NCI-H2107 treated with DMSO at 0.1 percent for 48 hours (cell line): Measurements from ENCODE around the gene VCAM1.
"Not testable (repeated sequence)": the region's sequence is repeated elsewhere in the genome, so short reads cannot be mapped to it uniquely, and the experiment has no call there.

Experiments used
- DNase-seq: peaks from one replicate; lab custom pipeline; 2025; ENCODE audit not compliant: unreplicated experiment; lab: John Stamatoyannopoulos, UW

VCAM1 gene

GRCh38 chr1:100773444-100773843, 53.9 kb downstream of the VCAM1 start:
- no peak for DNase-seq

DNA sequence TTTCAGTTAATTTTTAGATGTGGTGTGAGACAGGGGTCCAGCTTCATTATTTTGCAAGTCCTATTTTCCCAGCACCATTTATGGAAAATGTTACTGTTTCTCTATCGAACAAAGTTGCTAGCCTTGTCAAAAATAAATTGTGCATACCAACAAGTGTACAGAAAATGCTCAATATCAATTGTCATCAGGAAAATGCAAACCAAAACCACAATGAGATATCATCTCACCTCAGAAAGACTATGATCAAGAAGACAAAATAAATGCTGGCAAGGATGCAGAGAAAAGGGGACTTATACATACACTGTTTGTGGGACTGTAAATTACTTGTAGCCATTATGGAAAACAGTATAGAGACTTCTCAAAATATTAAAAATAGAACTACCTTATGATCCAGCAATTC, 54.8 kb downstream of the VCAM1 start:
- DNase-seq, result no peak

DNA sequence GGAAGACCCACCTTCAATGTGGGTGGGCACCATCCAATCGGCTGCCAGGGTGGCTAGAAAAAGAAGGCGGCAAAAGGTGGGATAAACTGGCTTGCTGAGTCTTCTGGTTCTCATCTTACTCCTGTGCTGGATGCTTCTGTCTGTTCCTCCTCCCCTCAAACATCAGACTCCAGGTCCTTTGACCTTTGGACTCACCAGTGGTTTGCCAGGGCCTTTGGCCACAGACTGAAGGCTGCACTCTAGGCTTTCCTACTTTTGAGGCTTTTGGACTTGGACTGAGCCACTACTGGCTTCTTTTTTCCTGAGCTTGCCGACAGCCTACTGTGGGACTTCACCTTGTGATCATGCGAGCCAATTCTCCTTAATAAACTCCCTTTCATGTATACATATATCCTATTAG, 55.9 kb downstream of the VCAM1 start:
- DNase-seq, result no peak

- DNase-seq, result no peak
Measured at GRCh38 chr1:100778748-100779147, 59.2 kb downstream of the VCAM1 start.

DNA sequence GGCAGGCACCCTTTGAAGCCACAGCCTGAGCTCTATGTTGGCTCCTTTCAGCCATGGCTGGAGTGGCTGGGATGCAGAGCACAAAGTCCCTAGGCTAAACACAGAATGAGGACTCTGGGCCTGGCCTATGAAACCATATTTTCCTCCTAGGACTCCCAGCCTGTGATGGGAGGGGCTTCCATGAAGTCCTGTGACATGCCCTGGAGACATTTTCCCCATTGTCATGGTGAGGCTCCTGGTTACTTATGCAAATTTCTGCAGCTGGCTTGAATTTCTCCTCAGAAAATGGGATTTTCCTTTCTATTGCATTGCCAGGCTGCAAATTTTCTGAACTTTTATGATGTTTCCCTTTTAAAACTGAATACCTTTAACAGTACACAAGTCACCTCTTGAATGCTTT, 61.3 kb downstream of the VCAM1 start:
- DNase-seq, result no peak

- DNase-seq, result not testable (repeated sequence)
Measured at GRCh38 chr1:100781728-100782127, 62.2 kb downstream of the VCAM1 start.

DNA sequence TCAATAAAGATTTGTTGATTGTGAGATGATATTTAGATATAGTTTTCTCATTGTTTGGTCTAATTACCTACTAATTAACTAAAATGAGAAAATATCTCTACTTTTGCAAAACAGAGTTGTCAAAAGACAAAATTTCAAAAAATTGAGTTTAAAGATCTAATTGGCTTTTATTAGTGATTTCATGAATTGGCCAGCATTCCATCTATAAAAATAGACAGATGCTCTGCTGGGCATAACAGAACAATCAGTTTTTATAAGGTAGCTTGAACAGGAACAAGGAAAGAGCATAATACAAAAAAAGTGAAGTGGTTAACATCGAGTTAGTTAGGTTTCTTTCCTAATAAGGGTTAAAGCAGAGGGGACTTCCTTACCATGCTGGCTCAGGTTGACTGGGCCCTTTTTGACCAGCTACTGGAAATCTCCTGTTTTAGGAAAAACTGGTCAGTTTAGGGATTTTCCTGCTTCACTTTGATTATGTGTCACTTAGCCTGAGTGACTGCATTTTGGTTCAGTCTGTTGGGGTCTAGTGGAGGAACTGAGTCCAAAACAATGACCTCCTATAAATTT, 63.0 kb downstream of the VCAM1 start:
- no peak for DNase-seq

GRCh38 chr1:100785470-100786052, 66.0 kb downstream of the VCAM1 start:
- DNase-seq, result peak; percentile 93

DNA sequence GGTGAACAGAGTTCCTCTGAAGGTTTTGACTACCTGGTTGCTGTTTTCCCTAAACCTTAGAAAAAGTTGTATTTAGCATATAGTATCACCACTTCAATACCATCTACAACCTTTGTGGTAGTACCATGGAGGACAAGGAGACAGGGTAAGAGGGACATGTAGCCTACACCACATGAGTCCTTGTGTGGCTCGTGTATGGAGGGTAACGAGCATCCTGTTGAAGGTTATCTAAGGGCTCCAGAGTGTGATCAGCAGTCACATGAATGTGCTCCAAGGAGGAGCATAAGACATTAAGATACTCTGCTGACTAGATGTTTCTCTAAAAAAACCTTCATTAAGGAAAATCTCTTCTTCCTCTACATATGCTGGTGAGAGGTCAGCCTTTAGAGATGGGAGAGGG, 67.3 kb downstream of the VCAM1 start:
- no peak for DNase-seq
